Measurements from ENCODE around the gene CAPN8.

- TF ChIP-seq, protein P1, sequence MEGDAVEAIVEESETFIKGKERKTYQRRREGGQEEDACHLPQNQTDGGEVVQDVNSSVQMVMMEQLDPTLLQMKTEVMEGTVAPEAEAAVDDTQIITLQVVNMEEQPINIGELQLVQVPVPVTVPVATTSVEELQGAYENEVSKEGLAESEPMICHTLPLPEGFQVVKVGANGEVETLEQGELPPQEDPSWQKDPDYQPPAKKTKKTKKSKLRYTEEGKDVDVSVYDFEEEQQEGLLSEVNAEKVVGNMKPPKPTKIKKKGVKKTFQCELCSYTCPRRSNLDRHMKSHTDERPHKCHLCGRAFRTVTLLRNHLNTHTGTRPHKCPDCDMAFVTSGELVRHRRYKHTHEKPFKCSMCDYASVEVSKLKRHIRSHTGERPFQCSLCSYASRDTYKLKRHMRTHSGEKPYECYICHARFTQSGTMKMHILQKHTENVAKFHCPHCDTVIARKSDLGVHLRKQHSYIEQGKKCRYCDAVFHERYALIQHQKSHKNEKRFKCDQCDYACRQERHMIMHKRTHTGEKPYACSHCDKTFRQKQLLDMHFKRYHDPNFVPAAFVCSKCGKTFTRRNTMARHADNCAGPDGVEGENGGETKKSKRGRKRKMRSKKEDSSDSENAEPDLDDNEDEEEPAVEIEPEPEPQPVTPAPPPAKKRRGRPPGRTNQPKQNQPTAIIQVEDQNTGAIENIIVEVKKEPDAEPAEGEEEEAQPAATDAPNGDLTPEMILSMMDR (IDR thresholded peaks at IDR 0.05) = no peak
- TF ChIP-seq POLR2A (IDR thresholded peaks at IDR 0.05) = no peak
These were observed 34.0 kb downstream of the CAPN8 start for GRCh38 chr1:223631473-223631872.

Data from right lobe of liver (tissue), 4 donors.